Endothelial cell of umbilical vein (primary cell): ENCODE data around the gene LAMC3. TPM values are rescaled to one million over a fixed set of nuclear protein-coding genes. Genes with fewer than 3 reads are reported as not detected.

ENCODE experiments used
- BruUV-seq: library from RNA; stranded (reverse); fragments of 400-500 nt; replicated peaks from 2 replicates; lab custom pipeline; 2021; lab: Mats Ljungman, UMichigan
- CTCF ChIA-PET: fragments of 300-600, 350-600 bp; sonication (Branson Sonifier 250); formaldehyde crosslinking; loops from one replicate; lab custom pipeline; 2021; ENCODE audit warnings: antibody characterized with exemption, inconsistent platforms; lab: Charles Lee
- POLR2A ChIA-PET: fragments of 300-600, 350-600 bp; sonication (Branson Sonifier 250); formaldehyde crosslinking; loops from one replicate; lab custom pipeline; 2021; ENCODE audit warnings: antibody characterized with exemption, inconsistent platforms; lab: Charles Lee
- DNase-seq: peaks from one replicate; pipeline ENCODE4 v3.0.0-alpha.2; 2011; ENCODE audit warnings: low read depth, low spot score
- FAIRE-seq: peaks from 2 replicates; lab custom pipeline; 2011; peaks lifted over from hg19 to GRCh38; lab: Jason Lieb, UNC
- H2AFZ ChIP-seq: 2 replicates; pipeline ENCODE4 v1.6.0; 2012; ENCODE audit warnings: low read depth, low read length, control low read depth, inconsistent platforms
- H3K27ac ChIP-seq: 2 replicates; pipeline ENCODE4 v1.5.1; 2011; ENCODE audit warnings: low read depth, mild to moderate bottlenecking, control low read depth, low read length, moderate library complexity; ENCODE audit not compliant: insufficient read depth
- H3K27me3 ChIP-seq, 2 experiments: 2 replicates each; pipeline versions ENCODE4 v1.6.0 to v1.6.1; 2011; ENCODE audit warnings: low read length in 2 of 2, mixed read lengths in 1 of 2; ENCODE audit not compliant: control insufficient read depth in 2 of 2, insufficient read depth in 2 of 2
- H3K36me3 ChIP-seq, 2 experiments: 2 replicates in 1 of 2; 3 replicates in 1 of 2; pipeline ENCODE4 v1.5.1; 2011; ENCODE audit warnings: low read length in 2 of 2, mild to moderate bottlenecking in 1 of 2, moderate library complexity in 1 of 2; ENCODE audit not compliant: control insufficient read depth in 2 of 2, insufficient read depth in 2 of 2; ENCODE audit errors: extremely low read depth in 1 of 2
- H3K4me1 ChIP-seq: 3 replicates; pipeline ENCODE4 v1.5.1; 2011; ENCODE audit warnings: mild to moderate bottlenecking, low read length; ENCODE audit not compliant: control insufficient read depth, insufficient read depth; ENCODE audit errors: extremely low read depth
- H3K4me2 ChIP-seq: 2 replicates; pipeline ENCODE4 v1.6.1; 2011; ENCODE audit warnings: low read length, control low read depth, mixed read lengths; ENCODE audit not compliant: insufficient read depth
- H3K4me3 ChIP-seq, 3 experiments: fragments of 200-600 bp in 1 of 3; sonication (generic), shearing (Covaris generic) in 1 of 3; replicated peaks in 1 of 3; 2 replicates each; pipeline ENCODE4 v1.5.1; 2011 to 2016; ENCODE audit warnings: control low read depth in 3 of 3, low read length in 3 of 3, mild to moderate bottlenecking in 2 of 3, inconsistent platforms in 1 of 3, low read depth in 1 of 3, moderate library complexity in 1 of 3; ENCODE audit not compliant: insufficient read depth in 1 of 3
- H3K79me2 ChIP-seq: 2 replicates; pipeline ENCODE4 v1.6.0; 2012; ENCODE audit warnings: low read length, inconsistent platforms; ENCODE audit not compliant: control insufficient read depth, insufficient read depth
- H3K9ac ChIP-seq: replicated peaks from 2 replicates; pipeline ENCODE3; 2011; ENCODE audit warnings: low read length, control low read depth; ENCODE audit not compliant: insufficient read depth; ENCODE audit errors: extremely low read depth
- H3K9me1 ChIP-seq: replicated peaks from 3 replicates; pipeline ENCODE4 v1.6.0; 2011; ENCODE audit warnings: mild to moderate bottlenecking, low read length; ENCODE audit not compliant: control insufficient read depth, insufficient read depth; ENCODE audit errors: extremely low read depth
- H3K9me3 ChIP-seq: replicated peaks from 2 replicates; pipeline ENCODE4 v1.5.1; 2012; ENCODE audit warnings: low read length, inconsistent platforms; ENCODE audit not compliant: control insufficient read depth, insufficient read depth
- H4K20me1 ChIP-seq: replicated peaks from 2 replicates; pipeline ENCODE3; 2011; ENCODE audit warnings: mild to moderate bottlenecking, low read length; ENCODE audit not compliant: control insufficient read depth, insufficient read depth; ENCODE audit errors: extremely low read depth
- CTCF ChIP-seq, 2 donors: IDR thresholded peaks; 1 replicate in 1 of 2; 2 replicates in 1 of 2; pipeline ENCODE4 v1.5.1; 2011; ENCODE audit warnings: low read length in 2 of 2, mild to moderate bottlenecking in 2 of 2, moderate library complexity in 2 of 2, control low read depth in 1 of 2, inconsistent platforms in 1 of 2, low read depth in 1 of 2; ENCODE audit not compliant: insufficient read depth in 1 of 2; ENCODE audit errors: extremely low read depth in 1 of 2
- EZH2 ChIP-seq: IDR thresholded peaks from 2 replicates; pipeline ENCODE4 v1.6.1; 2012; ENCODE audit warnings: borderline replicate concordance, low read depth, mild to moderate bottlenecking, moderate library complexity, low read length, inconsistent platforms; ENCODE audit not compliant: severe bottlenecking
- FOS ChIP-seq: IDR thresholded peaks from 2 replicates; pipeline ENCODE4 v1.6.1; 2011; ENCODE audit warnings: mild to moderate bottlenecking, low read length, moderate library complexity, borderline replicate concordance; ENCODE audit not compliant: insufficient read depth
- GATA2 ChIP-seq: IDR thresholded peaks from 2 replicates; pipeline ENCODE4 v1.7.0; 2011; ENCODE audit warnings: low read depth, mild to moderate bottlenecking, moderate library complexity, mixed read lengths, low read length; ENCODE audit not compliant: insufficient read length, insufficient read depth
- JUN ChIP-seq: IDR thresholded peaks from 2 replicates; pipeline ENCODE4 v1.6.1; 2011; ENCODE audit warnings: borderline replicate concordance, low read depth; ENCODE audit not compliant: insufficient read length, insufficient read depth
- MAX ChIP-seq: IDR thresholded peaks from 2 replicates; pipeline ENCODE4 v1.6.1; 2011; ENCODE audit not compliant: insufficient read depth, insufficient read length
- MYC ChIP-seq: IDR thresholded peaks from one replicate; pipeline ENCODE4 v1.6.1; 2011; ENCODE audit warnings: mild to moderate bottlenecking, low read depth, low read length
- POLR2A ChIP-seq: IDR thresholded peaks from 2 replicates; pipeline ENCODE4 v1.6.1; 2012; ENCODE audit warnings: low read depth, mild to moderate bottlenecking, control low read depth, low read length
- POLR2AphosphoS5 ChIP-seq: IDR thresholded peaks from 2 replicates; pipeline ENCODE4 v1.6.1; 2012; ENCODE audit warnings: low read depth, mild to moderate bottlenecking, control low read depth, low read length, moderate library complexity; ENCODE audit not compliant: insufficient read depth
- dilution Hi-C: fragments of 300-500 bp; cut with MboI; formaldehyde crosslinking; loops from one replicate; pipeline ENCODE4 v1.15.0; 2019; ENCODE audit warnings: low sequenced_read_pairs; ENCODE audit not compliant: extremely low pct_ligation_motif_present
- intact Hi-C: fragments of 100-400 bp; cut with micrococcal nuclease; formaldehyde crosslinking; loops from one replicate; pipeline ENCODE4 v1.10.0; 2022
- polyA plus RNA-seq, 4 experiments: library from polyadenylated mRNA; depleted of rRNA in 3 of 4; stranded (reverse) in 3 of 4; unstranded in 1 of 4; fragments of >200 nt; gene quantifications; 2 replicates each; pipeline versions ENCODE4 v1.2.1 to v1.2.3, GENCODE V29; 2011 to 2012; ENCODE audit warnings: missing spikeins in 1 of 4
- total RNA-seq: library from RNA; stranded (reverse); gene quantifications from 2 replicates; pipeline ENCODE4 v1.2.3, GENCODE V29; 2021

The LAMC3 gene
- total and polyA plus RNA-seq, 2 donors (not counting 3 experiments of a cell fraction or from before 2014, with no cell fraction given) = 0.18 to 0.38 TPM

GRCh38 chr9:130982636-130983358 lies 26.2 kb upstream of the LAMC3 start:
- TF ChIP-seq MAX (no peak), CTCF (IDR thresholded peaks at IDR 0.05; ENCODE audit: extremely low read depth in 1 of 2, insufficient read depth in 1 of 2, low read depth in 1 of 2, low read length in 2 of 2) (no peak), FOS (no peak), POLR2A (no peak), GATA2 (no peak), JUN (no peak), MYC (no peak), POLR2AphosphoS5 (no peak), EZH2 (no peak)
- H3K27ac ChIP-seq = no peak overlapping the region
- DNase-seq (no peak), FAIRE-seq (no peak)
- no peak overlapping the region for H3K9ac ChIP-seq
- BruUV-seq = no TSS peak
- ChIA-PET POLR2A (interaction anchor here (0.6 kb wide), 1 partner anchor 40 kb away, joined by 3 read pairs; no protein-coding TSS in a partner anchor), CTCF (interaction anchor here (0.7 to 1.2 kb wide), 3 partner anchors 9 to 15 kb away, joined by 3 read pairs; no protein-coding TSS in a partner anchor)
- H4K20me1 ChIP-seq = no peaks in the 10 kb centered on the region
- dilution Hi-C loops = no loop called here
- H3K27me3 ChIP-seq = peaks cover 4 to 6% of the 10 kb centered on the region in 2 experiments
- H3K4me3 ChIP-seq = no peak overlapping the region
- no peaks in the 10 kb centered on the region for H3K9me1 ChIP-seq
- no peaks in the 10 kb centered on the region for H3K79me2 ChIP-seq
- no peaks in the 10 kb centered on the region for H3K9me3 ChIP-seq
- no peaks in the 10 kb centered on the region for H3K36me3 ChIP-seq
- H3K4me2 ChIP-seq = no peak overlapping the region
- intact Hi-C loops = no loop called here
- no peaks in the 10 kb centered on the region for H3K4me1 ChIP-seq
- no peak overlapping the region for H2AFZ ChIP-seq
